NCI-H187 (cell line): ENCODE results near the gene CACNA1D.

Experiments used
- DNase-seq, 2 experiments: peaks; one replicate each; lab custom pipeline; 2025; lab: John Stamatoyannopoulos, UW

Gene CACNA1D

GRCh38 chr3:53691349-53691748 lies 196.9 kb downstream of the CACNA1D start:
- DNase-seq, result no peak

DNA sequence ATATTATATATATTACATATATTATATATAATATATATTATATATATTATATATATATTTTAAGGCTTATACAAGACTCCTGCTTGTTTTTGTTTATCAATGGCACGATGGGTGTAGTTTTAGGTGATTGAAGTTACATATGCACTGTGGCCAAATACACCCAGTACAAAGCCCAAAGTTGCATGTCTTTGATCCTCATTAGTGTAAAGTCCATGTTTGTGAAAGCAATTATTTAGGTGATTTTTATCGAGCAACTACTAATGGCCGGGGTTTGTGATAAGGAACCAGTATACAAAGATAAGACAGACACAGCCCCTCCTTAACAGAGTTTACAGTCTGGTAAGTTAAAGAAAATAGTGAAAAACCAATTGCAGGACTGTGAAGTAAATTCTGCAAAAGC lies 197.5 kb downstream of the CACNA1D start:
- no peak for DNase-seq

DNA sequence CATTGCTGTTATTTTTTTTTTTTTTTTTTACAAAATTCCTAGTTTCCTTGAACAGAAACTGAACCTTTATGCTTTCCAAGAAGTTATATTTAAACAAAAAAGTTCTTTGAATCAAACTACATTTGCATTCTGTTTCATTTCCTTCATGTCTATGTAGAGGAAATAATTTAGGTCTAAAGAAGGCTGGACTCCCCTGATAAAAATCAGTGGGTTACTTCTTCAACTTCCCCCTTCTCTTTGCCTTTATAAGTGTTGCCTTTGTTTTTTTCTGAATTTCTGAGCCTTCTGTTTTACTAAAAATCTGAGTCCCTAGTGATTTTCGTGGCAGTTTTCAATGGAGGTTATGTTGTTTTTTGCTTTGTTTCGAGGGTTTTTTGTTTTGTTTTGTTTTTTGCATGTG lies 199.0 kb downstream of the CACNA1D start:
- no peak for DNase-seq

DNA sequence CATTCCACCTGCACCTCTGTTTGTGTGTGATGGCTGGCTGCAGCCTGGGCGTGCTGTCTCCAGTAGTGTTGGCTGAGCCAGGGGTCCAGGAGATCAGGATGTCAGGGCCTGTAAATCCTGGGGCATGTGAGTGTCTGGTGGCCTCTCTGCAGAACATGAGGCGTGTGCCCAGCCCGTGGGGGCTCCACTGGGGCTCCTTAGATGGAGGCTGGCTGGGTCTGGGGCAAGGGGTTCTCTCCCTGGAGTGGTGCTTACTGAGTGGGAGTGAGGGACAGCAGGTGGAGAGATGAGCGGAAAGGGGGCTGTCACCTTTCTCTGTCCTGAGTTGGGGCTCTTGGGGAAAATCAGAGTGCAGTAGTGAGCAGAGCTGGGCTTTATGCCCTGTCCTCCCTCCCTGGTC lies 199.6 kb downstream of the CACNA1D start:
- DNase-seq, result no peak

DNA sequence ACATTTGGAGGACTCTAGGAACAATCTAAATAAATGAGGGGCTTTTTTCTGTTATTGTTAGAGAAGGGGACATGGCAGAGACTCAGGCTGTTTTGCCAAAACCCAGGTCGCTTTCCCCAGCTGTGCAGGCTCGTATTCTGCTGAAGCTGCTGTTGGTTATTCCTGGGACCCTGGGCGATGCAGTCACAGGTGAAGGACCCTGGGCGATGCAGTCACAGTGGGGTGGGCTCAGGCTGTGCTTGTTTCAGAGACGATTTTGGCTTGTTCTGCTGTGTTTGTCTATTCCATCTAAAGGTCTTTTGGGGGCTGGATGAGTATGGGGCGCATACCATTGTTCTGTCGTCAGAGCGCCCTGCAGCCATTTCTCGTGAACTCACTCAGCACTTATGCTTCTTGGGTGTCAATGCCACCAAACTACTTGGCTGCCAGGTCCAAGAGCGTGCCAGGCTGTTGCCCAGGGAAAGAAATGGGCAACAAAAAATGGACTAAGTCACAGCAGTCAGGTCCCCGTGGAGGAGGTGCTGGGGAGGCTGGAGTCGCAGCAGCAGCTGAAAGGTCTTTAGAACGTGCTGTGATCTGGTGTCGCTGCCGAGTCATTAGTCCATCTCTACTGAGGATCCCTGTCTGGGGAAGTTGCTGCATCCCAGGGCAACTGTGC lies 200.4 kb downstream of the CACNA1D start:
- DNase-seq, result no peak

DNA sequence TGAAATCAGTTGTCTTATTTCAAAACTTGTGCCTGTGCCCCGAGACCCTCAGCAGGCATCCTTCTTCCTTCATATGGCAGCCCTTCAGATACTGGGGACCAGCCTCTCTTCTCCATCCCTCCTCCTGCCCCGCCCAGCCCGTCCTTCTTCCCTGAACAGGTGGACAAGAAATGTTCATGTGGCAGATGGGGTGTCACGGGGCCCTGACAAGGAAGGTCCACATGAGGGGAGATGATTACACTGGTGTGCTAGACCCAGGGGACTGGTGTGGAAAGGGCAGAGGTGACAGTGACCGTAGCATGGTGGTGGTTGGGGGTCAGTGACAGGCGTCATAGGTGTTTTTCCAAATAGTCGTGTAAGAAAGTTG lies 200.9 kb downstream of the CACNA1D start:
- no peak for DNase-seq

GRCh38 chr3:53696401-53697172 lies 202.2 kb downstream of the CACNA1D start:
- DNase-seq, result no peak

GRCh38 chr3:53700441-53700840 lies 206.0 kb downstream of the CACNA1D start:
- DNase-seq, result no peak

- no peak for DNase-seq
Observed at GRCh38 chr3:53702776-53703530, 208.5 kb downstream of the CACNA1D start.

- no peak for DNase-seq
Observed at GRCh38 chr3:53703630-53704362, 209.4 kb downstream of the CACNA1D start.

- no peak for DNase-seq
Observed at GRCh38 chr3:53704363-53704725, 209.9 kb downstream of the CACNA1D start.

DNA sequence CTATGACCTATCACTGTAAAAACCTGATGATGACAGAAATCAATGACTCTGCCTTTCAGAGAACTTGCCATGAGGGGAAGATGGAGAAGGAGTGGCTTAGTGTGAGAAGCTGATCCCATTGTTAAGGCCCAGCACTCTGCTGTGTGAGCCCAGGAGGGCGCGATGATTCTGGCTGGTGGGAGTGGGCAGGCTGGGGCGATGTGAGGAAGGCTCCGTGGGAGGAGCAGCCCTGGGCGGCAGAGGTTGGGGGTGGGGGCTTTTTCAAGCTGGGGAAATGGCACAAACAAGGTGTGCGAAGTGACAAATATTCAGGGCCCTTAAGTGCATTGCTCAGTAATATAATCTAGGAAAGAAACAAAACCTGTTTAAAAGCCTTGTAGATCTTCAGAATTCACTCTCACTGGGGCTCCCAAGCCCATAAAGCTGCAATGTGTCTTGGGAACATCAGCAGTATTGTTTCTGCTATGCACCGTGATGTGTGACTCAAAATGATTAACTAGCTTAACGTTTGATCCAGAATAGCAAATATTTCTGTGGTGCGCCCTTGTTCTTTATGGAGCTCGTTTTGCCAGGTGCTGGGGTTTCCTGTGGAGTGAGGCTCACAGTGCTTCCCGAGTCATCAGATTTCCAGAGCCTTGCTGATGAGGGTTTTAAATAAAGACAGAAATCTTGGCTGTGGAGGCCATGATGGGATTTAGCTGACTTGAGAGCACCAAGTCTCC lies 210.8 kb downstream of the CACNA1D start:
- no peak for DNase-seq

DNA sequence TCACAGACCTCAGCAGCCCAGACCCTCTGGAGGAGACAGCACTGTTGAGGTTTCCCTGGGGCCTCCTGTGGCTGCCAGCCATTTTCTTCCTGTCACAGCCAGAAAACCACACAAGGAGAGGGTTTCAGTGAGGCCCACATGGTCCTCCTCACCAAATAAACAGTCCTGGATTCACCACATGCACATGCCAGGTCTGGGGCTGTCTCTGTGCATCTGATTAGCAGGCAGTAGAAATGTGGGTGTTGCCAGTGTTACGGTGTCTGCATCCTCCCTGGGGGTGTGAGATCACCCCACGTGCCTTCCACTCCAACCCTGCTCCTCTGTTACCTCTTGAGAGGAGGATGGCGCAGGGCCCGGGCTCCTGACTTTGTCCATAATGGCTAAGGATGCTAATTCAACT lies 211.4 kb downstream of the CACNA1D start:
- DNase-seq, result no peak

GRCh38 chr3:53707222-53707621 lies 212.8 kb downstream of the CACNA1D start:
- peak in 1 of 2 experiments; percentile 11 for DNase-seq

- no peak for DNase-seq
Observed at GRCh38 chr3:53708001-53708621, 213.7 kb downstream of the CACNA1D start.

DNA sequence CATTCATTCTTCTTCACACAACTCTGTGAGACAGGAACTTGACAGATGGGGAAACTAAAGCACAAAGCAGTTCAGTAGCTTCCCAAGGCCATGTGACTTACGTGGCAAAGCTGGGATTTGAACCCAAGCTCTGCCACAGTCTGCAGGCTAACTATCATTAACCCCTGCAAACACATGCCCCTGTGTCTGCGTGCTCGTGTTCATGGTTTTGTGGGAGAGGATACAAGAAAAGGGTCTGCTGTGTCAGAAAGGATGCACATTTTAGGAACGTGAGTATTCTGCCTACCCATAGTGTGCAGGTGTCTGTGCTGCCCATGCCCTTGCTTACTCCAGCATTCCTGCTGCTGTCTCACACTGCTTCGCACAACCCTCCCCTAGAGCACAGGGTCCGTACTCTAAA lies 214.8 kb downstream of the CACNA1D start:
- DNase-seq, result no peak

DNA sequence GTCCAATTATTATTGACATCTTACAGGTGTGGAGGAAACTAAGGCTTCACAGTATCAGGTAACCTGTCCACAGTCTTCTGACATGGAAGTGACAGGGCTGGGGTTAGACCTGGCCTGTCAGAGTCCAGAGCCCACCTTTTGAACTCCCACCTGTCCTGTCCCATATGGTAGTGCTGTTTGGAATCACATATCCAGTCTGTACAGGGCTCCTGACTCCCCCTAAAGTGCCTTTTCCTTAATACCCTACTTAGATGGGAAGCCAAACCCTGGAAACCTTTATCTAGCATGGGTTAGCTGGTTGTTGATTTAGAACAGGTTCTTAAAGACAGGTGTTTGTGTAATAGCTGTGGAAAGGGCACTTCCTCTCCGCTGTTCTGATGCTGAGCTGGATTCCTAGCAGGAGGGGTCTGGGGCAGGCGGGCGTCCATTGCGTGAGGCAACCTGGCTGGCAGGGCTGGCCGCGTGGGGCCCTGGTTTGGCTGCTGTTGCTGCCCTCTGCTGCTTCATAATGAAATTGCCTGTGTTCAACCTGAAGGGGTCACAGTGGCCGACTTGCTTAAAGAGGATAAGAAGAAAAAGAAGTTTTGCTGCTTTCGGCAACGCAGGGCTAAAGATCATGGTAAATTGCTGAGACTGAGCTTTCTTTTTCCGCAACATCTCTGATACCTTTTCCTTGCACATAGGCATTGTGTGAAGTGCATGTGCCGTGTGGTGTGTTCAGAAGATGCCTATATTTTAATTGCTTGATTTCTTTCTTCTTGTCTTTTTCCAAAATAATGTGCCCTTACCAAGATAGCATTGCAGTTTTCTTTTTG lies 215.7 kb downstream of the CACNA1D start:
- DNase-seq, result peak in 1 of 2 experiments; percentile 4

DNA sequence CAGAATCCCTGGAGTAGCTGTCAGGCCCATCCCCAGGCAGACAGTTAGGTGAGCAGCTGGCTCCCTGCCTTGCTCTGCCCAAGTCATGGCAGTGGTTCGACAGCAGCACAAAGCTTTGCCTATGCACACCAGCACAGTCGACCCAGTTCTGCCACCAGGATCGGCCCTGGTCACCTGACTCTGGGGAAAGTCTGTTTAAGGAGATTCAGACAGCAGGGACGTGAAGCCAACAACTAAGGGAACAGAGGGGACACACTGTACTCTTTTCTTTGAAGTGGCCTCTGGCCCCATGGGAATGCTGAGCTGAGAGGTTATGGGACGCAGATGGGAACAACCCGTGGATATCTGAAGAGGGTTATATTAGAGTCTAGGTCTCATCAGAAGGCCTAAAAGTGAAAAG lies 217.0 kb downstream of the CACNA1D start:
- no peak for DNase-seq

GRCh38 chr3:53712817-53713388 lies 218.5 kb downstream of the CACNA1D start:
- DNase-seq, result no peak

GRCh38 chr3:53713626-53714025 lies 219.2 kb downstream of the CACNA1D start:
- DNase-seq, result no peak
